H1 (cell line): ENCODE data around the gene CREB3L1. TPM values are rescaled to one million over a fixed set of nuclear protein-coding genes. Genes with fewer than 3 reads are reported as not detected.

Experiments
- CBX5 ChIP-seq: fragments of 300-800, 300-1000 bp; sonication (generic); IDR thresholded peaks from 2 replicates; pipeline ENCODE4 v1.7.1; 2016; ENCODE audit warnings: antibody characterized with exemption, low read length, low read depth
- EP300 ChIP-seq, 2 experiments: IDR thresholded peaks; 1 replicate in 1 of 2; 2 replicates in 1 of 2; pipeline ENCODE4 v1.6.1; 2011 to 2012; ENCODE audit warnings: low read depth in 2 of 2, low read length in 2 of 2, mild to moderate bottlenecking in 2 of 2, borderline replicate concordance in 1 of 2, inconsistent platforms in 1 of 2, moderate library complexity in 1 of 2
- EZH2 ChIP-seq: fragments of 200-600 bp; sonication (generic); IDR thresholded peaks from 2 replicates; pipeline ENCODE4 v1.7.1; 2012; ENCODE audit warnings: low read depth, mild to moderate bottlenecking, moderate library complexity, low read length, inconsistent platforms; ENCODE audit not compliant: severe bottlenecking
- GABPA ChIP-seq: IDR thresholded peaks from 2 replicates; pipeline ENCODE4 v1.6.1; 2011; ENCODE audit warnings: mild to moderate bottlenecking, low read length, moderate library complexity, borderline replicate concordance; ENCODE audit not compliant: insufficient read depth
- PHF8 ChIP-seq: fragments of 200-600 bp; sonication (generic); conservative IDR thresholded peaks from 2 replicates; pipeline ENCODE4 v1.7.1; 2012; ENCODE audit warnings: low read depth, mild to moderate bottlenecking, inconsistent platforms, low read length, moderate library complexity
- RAD21 ChIP-seq, 2 experiments: IDR thresholded peaks in 1 of 2; conservative IDR thresholded peaks in 1 of 2; 2 replicates each; pipeline ENCODE4 v1.6.1; 2011; ENCODE audit warnings: low read depth in 2 of 2, low read length in 2 of 2, improper control_type of control experiment in 1 of 2, inconsistent platforms in 1 of 2, mild to moderate bottlenecking in 1 of 2, moderate library complexity in 1 of 2
- SIX5 ChIP-seq: IDR thresholded peaks from 2 replicates; pipeline ENCODE4 v1.6.1; 2011; ENCODE audit warnings: mild to moderate bottlenecking, low read depth, low read length
- polyA plus RNA-seq, 7 experiments: library from polyadenylated mRNA; depleted of rRNA in 3 of 7; stranded (reverse) in 5 of 7; unstranded in 2 of 7; fragments of >200 nt in 5 of 7; fragments of 200-250 nt in 2 of 7; gene quantifications; 1 replicate in 5 of 7; 2 replicates in 1 of 7; 4 replicates in 1 of 7; pipeline versions ENCODE4 v1.2.1 to v1.2.3, GENCODE V29; 2011 to 2013; ENCODE audit warnings: missing spikeins in 2 of 7, mixed read lengths in 2 of 7
- total RNA-seq: library from RNA; stranded (reverse); fragmentation: NEBNext Ultra II Directional; extraction: Animal tissue kit (Norgen Biotek cat#: 25700); gene quantifications from 2 replicates; pipeline ENCODE4 v1.2.1, GENCODE V29; 2021
- TF ChIP-seq, protein P1 (sequence below): IDR thresholded peaks from 2 replicates; pipeline ENCODE4 v1.6.1; 2012; ENCODE audit warnings: inconsistent platforms

Gene CREB3L1
- total and polyA plus RNA-seq, 2 of the 8 experiments (the other 6 are each of a cell fraction or from before 2014, with no cell fraction given): 4.1 to 12.7 TPM

DNA sequence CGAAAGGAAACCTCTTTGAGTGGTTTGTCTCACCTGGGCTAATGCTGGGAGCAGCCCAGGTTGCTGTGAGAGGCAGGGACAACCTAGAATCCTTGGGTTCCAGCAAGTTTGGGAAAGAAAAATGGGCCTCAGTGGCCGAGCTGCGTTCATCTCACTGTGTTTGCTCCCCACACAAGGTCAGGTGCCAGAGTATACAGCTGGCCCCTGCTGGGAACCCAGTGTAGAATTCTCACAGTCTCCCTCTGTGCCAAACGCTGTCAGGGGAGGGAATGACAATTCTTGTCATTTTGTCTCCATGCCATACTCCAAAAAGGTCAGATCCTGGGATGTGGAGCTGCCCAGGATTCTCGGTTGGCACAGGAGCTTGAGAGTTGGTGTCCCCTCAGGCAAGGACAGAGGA lies 74.1 kb downstream of the CREB3L1 start (continued):
- TF ChIP-seq, protein P1, sequence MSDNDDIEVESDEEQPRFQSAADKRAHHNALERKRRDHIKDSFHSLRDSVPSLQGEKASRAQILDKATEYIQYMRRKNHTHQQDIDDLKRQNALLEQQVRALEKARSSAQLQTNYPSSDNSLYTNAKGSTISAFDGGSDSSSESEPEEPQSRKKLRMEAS: no peak
- TF ChIP-seq SIX5 (no peak), EZH2 (no peak), RAD21 (IDR thresholded peaks at IDR 0.05 in 1 of 2, conservative IDR thresholded peaks at IDR 0.05 in 1 of 2; ENCODE audit: low read depth in 2 of 2, low read length in 2 of 2) (no peak), EP300 (IDR thresholded peaks at IDR 0.05; ENCODE audit: borderline replicate concordance in 1 of 2, low read depth in 2 of 2, low read length in 2 of 2) (no peak), GABPA (no peak), CBX5 (no peak), PHF8 (no peak)
